ENCODE data around the gene DCAF8.

The DCAF8 gene

GRCh38 chr1:160206421-160207117, 55.8 kb downstream of the DCAF8 start:
- TF ChIP-seq CTCF (IDR thresholded peaks at IDR 0.05; ENCODE audit: low read depth, low read length, missing control alignments): no peak
- peak; percentile 38 for DNase-seq (ENCODE audit: extremely low read depth, low read depth)
- H3K4me3 ChIP-seq (replicated peaks; ENCODE audit: low read depth, low read length): peak overlapping the region; percentile 93

GRCh38 chr1:160206036-160206389, 56.3 kb downstream of the DCAF8 start:
- peak overlapping the region; percentile 93 for H3K4me3 ChIP-seq (replicated peaks; ENCODE audit: low read depth, low read length)
- no peak for TF ChIP-seq CTCF (IDR thresholded peaks at IDR 0.05; ENCODE audit: low read depth, low read length, missing control alignments)
- peak; percentile 32 for DNase-seq (ENCODE audit: extremely low read depth, low read depth)

- no peak for TF ChIP-seq CTCF (IDR thresholded peaks at IDR 0.05; ENCODE audit: low read depth, low read length, missing control alignments)
- DNase-seq (ENCODE audit: extremely low read depth, low read depth): no peak
- H3K4me3 ChIP-seq (replicated peaks; ENCODE audit: low read depth, low read length): peak within 1 kb of the TSS; percentile 93
Measured at GRCh38 chr1:160205242-160206035, 56.9 kb downstream of the DCAF8 start, which contains the start of gene PEA15. Gene PEA15, plus strand, starts transcription at chr1:160205384. Its CDS starts 6,161 bp downstream, at chr1:160211545.

GRCh38 chr1:160204526-160205241, 57.7 kb downstream of the DCAF8 start:
- no peak for TF ChIP-seq CTCF (IDR thresholded peaks at IDR 0.05; ENCODE audit: low read depth, low read length, missing control alignments)
- no peak for DNase-seq (ENCODE audit: extremely low read depth, low read depth)
- peak overlapping the region; percentile 93; the same call in 1 of the 2 replicates for H3K4me3 ChIP-seq (replicated peaks; ENCODE audit: low read depth, low read length)

- no peak overlapping the region for H3K4me3 ChIP-seq (replicated peaks; ENCODE audit: low read depth, low read length)
- no peak for DNase-seq (ENCODE audit: extremely low read depth, low read depth)
- TF ChIP-seq CTCF (IDR thresholded peaks at IDR 0.05; ENCODE audit: low read depth, low read length, missing control alignments): no peak
Measured at GRCh38 chr1:160200786-160201185, 61.6 kb downstream of the DCAF8 start.

GRCh38 chr1:160197231-160197630, 65.1 kb downstream of the DCAF8 start:
- no peak for DNase-seq (ENCODE audit: extremely low read depth, low read depth)
- TF ChIP-seq CTCF (IDR thresholded peaks at IDR 0.05; ENCODE audit: low read depth, low read length, missing control alignments): no peak

More at GRCh38 chr1:160197231-160197630, 65.1 kb downstream of the DCAF8 start:
- no peak overlapping the region for H3K4me3 ChIP-seq (replicated peaks; ENCODE audit: low read depth, low read length)
